ENCODE data around the gene EXOC1.
"Not testable (repeated sequence)": the region's sequence is repeated elsewhere in the genome, so short reads cannot be mapped to it uniquely, and the experiment has no call there.

Gene EXOC1

GRCh38 chr4:55834086-55834795, 19.2 kb upstream of the EXOC1 start:
- DNase-seq (ENCODE audit: low spot score): no peak
- no peak for TF ChIP-seq CTCF (IDR thresholded peaks at IDR 0.05; ENCODE audit: extremely low read depth, insufficient read depth, missing control alignments)
- in situ Hi-C loops (cut with MboI; ENCODE audit: low pct_unique_long_range_greater_than_20kb, low sequenced_read_pairs, unreplicated experiment): no loop called here

GRCh38 chr4:55837903-55838302, 15.5 kb upstream of the EXOC1 start:
- DNase-seq (ENCODE audit: low spot score): no peak
- in situ Hi-C loops (cut with MboI; ENCODE audit: low pct_unique_long_range_greater_than_20kb, low sequenced_read_pairs, unreplicated experiment): no loop called here
- no peak for TF ChIP-seq CTCF (IDR thresholded peaks at IDR 0.05; ENCODE audit: extremely low read depth, insufficient read depth, missing control alignments)

GRCh38 chr4:55838356-55838755, 15.1 kb upstream of the EXOC1 start:
- TF ChIP-seq CTCF (IDR thresholded peaks at IDR 0.05; ENCODE audit: extremely low read depth, insufficient read depth, missing control alignments): no peak
- DNase-seq (ENCODE audit: low spot score): no peak
- in situ Hi-C loops (cut with MboI; ENCODE audit: low pct_unique_long_range_greater_than_20kb, low sequenced_read_pairs, unreplicated experiment): no loop called here

- in situ Hi-C loops (cut with MboI; ENCODE audit: low pct_unique_long_range_greater_than_20kb, low sequenced_read_pairs, unreplicated experiment): no loop called here
- no peak for TF ChIP-seq CTCF (IDR thresholded peaks at IDR 0.05; ENCODE audit: extremely low read depth, insufficient read depth, missing control alignments)
- DNase-seq (ENCODE audit: low spot score): no peak
Observed at GRCh38 chr4:55838952-55839351, 14.5 kb upstream of the EXOC1 start.

- in situ Hi-C loops (cut with MboI; ENCODE audit: low pct_unique_long_range_greater_than_20kb, low sequenced_read_pairs, unreplicated experiment): no loop called here
- no peak for DNase-seq (ENCODE audit: low spot score)
- TF ChIP-seq CTCF (IDR thresholded peaks at IDR 0.05; ENCODE audit: extremely low read depth, insufficient read depth, missing control alignments): no peak
Observed at GRCh38 chr4:55840956-55841355, 12.5 kb upstream of the EXOC1 start.

- DNase-seq (ENCODE audit: low spot score): not testable (repeated sequence)
Observed at GRCh38 chr4:55841373-55842239, 11.8 kb upstream of the EXOC1 start.

GRCh38 chr4:55842312-55842711, 11.1 kb upstream of the EXOC1 start:
- in situ Hi-C loops (cut with MboI; ENCODE audit: low pct_unique_long_range_greater_than_20kb, low sequenced_read_pairs, unreplicated experiment); DNase-seq (ENCODE audit: low spot score): not testable (repeated sequence)

More at GRCh38 chr4:55841373-55842239, 11.8 kb upstream of the EXOC1 start:
- in situ Hi-C loops (cut with MboI; ENCODE audit: low pct_unique_long_range_greater_than_20kb, low sequenced_read_pairs, unreplicated experiment): not testable (repeated sequence)

Data from GM13977 (cell line).